Stimulated activated CD8-positive, alpha-beta memory T cell treated with anti-CD3 and anti-CD28 coated beads, Interleukin-2, amount 100 ng/mL, for 48 hours (primary cell): ENCODE data around the gene ATP6V1A.

Source experiments
- DNase-seq, 2 donors: peaks; one replicate each; pipeline ENCODE4 v3.0.0-alpha.2; 2020; ENCODE audit warnings: low read depth in 2 of 2

Gene ATP6V1A

DNA sequence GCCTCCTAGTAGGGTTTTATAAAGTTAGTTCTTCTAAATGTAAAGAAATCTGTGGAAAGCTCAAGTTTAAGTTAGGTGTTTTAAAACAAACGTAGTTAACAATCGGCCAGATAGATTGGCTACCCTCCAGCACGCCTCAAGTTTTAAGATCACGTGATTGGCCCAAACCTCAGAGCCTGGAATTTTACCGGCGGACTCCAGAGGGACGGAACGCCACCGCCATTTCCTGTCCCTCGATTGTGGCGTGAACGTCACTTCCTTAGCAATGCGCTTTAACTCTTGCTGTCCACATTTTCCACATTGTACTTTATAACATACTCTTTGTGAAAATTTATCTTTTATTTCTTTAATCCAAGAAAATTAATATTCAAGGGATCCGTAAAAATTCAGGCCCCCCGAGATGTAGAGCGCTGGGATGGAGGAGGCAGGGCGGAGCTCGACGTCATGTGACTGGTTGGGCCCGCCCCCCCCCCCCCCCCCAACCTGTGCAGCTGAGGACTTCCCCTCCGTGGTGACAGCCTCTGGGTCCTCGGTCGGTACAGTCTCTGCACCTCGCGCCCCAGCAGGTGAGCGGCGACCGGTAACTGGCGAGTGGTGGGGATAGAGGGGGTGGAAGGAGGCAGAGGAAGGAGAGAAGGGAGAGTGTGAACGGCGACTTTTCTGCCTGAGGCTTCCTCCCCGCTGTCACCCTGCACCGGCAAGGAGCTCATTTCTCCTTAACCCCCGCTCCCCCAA, at the start of gene ATP6V1A:
ATP6V1A (plus strand) TSS at position 488 of the 735 bp plus-strand sequence. CDS start 31,719 bp downstream, outside the sequence.
- peak; percentile 71 to 75 for DNase-seq

DNA sequence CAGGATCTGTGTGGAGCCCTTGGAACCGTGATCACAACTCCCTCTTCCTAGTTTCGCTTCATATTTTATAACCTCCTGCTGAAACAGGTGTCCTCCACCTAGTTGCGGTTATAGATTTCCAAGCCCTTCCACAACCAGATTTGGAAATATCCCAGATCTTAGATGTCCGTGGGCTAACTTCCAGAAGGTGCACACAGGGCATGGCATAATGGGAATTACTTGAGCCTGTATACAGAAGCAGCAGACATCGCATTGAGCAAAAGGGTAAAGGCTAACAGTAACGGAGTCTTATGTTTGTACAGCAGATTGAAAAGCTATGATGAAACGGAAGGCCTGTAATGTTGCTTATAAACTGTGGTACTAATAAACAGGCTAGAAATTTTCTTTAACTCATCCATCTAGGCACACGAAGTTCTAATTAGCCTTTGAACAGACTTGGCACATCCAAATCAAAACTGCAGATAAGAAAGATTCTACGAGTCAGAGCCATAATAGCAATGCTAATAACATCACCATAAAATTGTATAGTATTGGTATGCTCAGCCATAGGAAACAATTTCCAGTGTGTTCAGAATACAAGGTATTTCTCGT, 49.2 kb upstream of the ATP6V1A start:
- no peak for DNase-seq

DNA sequence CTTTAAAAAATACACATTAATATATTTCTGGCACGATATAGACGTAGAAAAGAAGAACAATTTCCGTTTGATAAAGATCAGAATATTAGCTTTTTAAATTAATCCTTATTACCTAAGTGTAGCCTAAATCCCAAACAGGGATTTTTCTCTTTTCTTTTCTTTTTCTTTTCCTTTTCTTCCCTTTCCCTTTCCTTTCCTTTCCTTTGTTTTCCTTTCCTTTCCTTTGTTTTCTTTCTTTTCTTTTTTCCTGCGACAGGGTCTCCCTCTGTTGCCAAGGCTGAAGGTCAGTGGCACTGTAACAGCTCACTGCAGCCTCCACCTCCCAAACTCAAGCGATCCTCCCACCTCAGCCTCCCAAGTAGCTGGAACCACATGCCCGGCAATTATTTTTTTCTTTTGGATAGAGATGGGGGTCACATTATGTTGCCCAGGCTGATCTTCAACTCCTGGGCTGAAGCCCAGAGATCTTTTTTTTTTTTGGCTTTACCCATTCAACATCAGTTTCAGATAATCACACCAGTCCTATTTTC, 48.6 kb upstream of the ATP6V1A start:
- no peak for DNase-seq

DNA sequence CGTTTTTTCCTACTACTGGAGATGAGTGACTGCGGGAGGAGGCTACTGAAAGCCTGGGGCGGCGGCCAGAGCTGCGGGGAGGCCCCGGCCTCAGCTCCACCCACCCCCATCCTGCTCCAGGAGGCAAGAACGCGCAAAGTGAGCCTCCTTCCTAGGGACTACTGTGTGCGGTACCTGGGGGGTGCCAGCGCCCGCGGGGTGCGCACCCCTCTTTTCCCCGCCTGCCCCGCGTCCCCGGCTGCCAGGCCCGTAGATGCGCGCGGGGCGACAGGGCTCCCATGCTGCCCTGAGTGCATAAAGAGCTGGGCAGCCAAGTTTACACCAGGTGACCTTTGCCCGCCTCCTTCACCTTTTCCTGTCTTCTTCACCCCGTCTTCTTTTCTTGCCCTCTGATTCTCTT, 47.9 kb upstream of the ATP6V1A start:
- no peak for DNase-seq

DNA sequence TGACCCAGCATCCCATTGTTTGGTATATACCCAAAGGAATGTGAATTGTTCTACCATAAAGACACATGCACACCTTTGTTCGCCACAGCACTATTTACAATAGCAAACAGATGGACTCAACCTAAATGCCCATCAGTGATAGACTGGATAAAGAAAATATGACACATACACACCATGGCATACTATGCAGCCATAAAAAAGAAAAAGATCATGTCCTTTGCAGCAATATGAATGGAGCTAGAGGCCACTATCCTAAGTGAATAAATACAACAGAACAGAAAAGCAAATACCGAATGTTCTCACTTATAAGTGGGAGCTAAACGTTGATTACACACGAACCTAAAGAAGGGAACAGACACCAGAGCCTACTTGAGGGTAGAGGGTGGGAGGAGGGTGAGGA, 39.0 kb upstream of the ATP6V1A start:
- no peak for DNase-seq

DNA sequence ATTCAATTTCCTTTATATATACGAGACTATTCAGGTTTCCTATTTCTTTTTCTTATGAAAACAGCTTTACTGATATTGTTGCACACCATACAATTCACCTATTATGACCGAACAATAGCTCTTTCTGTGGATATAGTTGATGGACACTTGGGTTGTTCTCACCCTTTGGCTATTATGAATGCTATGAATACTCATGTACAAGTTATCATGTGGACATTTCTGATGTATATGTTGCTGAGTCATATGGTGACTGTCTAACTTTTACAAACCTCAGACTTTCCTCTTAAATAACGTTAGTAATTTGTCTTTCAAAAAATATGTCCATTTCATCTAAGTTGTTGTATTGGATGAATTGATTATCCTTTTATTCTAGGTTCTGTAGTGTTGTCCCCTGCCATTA, 34.7 kb upstream of the ATP6V1A start:
- DNase-seq = no peak

DNA sequence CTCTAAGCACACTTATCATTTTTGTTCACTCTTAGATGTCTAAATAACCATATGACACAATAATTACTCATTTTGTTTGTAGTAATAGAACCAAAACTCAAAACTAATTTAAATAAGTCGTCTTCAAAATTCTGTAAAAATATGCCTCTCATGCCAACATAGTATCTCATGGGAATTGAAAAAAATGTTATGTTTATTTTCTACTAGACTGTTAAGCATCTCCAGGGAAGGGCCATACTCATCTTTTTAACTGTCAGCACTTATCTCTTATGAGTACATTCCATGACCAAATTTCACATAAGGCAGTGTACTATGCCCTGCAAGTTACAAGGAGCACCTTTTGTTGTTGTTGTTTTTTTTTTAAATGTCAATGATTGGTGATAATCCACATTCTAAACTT, 32.1 kb upstream of the ATP6V1A start:
- DNase-seq = no peak

DNA sequence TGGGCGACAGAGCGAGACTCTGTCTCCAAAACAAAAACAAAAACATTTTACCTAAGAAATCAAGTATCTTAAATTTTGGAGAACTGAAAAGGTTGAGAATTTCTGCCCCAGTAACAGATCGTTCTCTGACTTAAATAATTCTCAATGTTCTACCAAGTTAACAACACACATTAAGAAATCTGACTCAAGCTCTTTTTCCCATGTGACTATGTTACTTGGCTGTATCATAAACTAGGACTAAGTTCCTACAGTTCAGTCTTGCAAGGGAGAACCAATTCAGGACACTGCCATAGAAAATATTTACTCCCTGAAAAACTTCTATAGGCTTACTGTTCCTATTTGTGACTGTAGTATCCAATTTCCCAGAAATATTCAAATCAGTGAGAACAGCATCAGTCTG, 29.5 kb upstream of the ATP6V1A start:
- no peak for DNase-seq

DNA sequence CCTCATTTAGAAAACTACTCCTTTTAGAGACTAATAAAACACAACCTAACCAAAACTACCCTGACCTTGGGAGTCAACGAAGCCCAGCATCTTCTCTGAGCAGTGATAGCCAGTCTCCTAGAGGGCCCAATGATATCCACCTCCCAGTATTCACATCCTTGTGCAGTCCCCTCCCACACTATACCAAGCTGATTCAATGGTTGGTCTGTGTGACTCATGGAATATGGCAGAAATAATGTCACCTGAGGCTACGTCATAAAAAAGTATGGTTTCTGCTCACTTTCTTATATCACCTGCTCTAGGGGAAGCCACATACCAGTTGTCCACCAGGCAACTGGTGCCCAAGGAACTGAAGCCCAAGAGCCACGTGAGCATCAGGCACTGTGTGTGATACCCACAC, 29.0 kb upstream of the ATP6V1A start:
- DNase-seq = no peak

DNA sequence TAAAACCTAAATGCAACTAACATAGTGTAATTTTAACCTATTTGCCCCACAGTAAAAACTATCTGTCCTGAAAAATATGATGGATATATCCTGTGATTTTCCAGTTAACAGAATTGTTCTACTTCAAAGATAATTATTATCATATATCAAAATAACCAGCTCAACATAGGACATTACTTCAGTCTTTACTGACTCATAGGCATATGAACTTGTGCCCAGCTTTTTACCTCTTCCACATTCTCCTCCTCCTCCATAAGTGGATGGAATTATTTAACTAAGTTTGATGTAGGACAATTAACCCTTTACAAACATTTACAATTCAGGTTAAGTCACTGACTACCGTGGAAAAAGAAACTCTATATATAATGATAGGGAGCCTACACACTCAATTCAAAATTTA, 27.5 kb upstream of the ATP6V1A start:
- DNase-seq = no peak

DNA sequence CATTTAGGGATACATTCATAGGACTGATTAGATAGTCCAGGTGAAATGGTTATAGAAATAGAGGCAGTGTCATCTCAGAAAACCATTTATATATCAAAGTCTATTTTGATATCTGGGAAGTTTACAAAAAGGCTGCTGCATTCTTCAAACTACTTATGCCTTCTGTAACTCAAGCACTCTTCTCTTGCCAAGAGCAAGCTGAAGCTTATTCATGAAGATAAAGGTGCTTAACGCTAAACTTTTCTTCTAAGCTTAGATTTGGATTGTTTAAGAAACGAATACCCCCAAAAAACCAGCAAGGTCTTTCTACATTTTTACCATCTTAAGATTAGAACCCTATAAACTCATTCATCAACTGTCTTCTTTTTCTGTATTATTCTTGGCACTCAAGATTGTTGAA, 27.1 kb upstream of the ATP6V1A start:
- no peak for DNase-seq

DNA sequence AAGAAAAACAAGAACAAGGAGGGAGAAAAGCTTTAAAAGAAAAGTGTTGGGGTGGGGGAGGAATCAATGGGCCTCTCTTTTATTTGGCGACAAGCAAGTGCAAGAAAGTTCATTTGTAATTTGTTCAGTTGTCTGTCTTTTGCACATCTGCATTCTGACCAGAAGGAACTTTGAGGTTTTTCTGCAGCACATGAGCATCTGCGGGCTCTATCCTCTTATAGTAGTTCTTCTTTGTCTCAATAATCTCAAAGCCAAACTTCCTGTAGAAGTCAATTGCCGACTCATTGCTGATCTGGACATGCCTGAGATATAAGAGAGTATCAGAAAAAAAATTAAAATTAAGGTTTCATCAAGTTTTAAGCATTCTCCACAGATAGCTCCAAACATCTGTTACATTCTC, 25.2 kb upstream of the ATP6V1A start:
- DNase-seq = no peak

DNA sequence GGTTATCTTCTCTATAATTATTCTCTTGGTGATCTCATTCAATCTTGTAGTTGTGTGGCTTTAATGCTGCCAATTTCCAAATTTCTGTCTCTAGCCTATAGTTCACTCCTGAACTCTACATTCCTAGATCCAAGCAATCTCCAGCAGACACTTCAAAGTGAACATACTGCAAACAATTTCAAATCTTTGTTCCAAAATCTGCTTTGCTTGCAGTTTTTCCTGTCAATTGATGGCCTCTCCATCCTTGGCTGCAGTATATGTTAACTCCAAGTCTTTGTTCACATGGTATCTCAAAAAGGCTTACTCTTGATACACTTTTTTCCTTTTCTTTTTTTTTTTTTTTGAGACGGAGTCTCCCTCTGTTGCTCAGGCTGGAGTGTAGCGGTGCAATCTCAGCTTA, 18.2 kb upstream of the ATP6V1A start:
- no peak for DNase-seq

DNA sequence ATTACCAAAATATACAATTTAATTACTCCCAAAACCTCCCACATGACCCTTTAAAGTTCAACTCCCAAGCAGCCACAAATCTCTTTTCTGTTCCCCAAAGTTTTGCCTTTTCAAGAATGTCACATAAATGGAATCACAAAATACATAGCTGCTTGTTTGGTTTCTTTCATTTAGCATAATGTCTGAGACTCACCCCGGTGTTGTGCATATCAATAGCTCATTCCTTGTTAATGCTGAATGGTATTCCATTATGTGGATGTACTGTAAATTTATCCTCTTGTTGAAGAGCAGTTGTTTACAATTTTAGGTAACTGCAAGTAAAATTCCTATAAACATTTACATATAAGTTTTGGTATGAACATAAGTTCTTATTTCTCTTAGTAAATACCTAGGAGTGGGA, 16.3 kb upstream of the ATP6V1A start:
- no peak for DNase-seq

DNA sequence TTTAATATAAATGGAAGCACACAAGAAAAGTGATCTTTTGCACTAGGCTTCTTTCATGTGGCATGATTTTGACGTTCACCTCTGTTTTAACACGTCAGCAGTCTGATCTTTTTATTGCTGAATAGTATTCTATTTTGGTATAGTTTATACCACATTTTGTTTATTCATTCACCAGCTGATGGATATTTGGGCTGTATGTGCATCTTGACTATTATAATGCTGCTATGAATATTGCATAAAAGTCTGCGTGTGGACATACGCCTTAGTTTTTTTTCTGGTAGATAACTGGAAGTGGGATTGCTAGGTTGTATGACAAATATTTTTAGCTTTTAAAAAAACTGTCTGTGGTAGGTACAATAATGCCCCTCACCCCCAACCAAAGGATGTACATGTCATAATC, 15.1 kb upstream of the ATP6V1A start:
- no peak for DNase-seq

DNA sequence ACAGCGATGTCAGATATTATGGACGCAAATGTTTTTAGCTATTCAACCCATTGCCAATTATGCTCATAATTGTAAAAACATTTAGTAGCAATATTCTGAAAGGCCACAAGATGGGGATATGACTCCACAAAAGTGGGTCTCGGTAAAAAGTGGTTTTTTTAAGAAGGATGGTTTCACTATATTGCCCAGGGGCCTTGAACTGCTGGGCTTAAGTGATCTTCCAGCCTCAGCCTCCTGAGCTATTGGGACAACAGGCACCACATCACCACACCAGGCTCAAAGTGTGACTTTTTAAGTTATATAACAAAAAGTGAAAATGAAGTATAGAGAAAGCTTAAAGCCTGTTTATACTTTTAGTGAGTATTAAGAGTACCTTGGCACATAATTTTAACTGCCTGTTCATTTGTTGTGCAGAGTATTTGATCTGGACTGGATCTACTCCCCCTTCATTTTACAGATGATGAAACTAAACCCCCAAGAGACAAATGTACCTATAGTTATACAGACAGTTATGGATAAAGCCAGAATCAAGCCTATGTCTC, 10.2 kb upstream of the ATP6V1A start:
- DNase-seq = no peak

DNA sequence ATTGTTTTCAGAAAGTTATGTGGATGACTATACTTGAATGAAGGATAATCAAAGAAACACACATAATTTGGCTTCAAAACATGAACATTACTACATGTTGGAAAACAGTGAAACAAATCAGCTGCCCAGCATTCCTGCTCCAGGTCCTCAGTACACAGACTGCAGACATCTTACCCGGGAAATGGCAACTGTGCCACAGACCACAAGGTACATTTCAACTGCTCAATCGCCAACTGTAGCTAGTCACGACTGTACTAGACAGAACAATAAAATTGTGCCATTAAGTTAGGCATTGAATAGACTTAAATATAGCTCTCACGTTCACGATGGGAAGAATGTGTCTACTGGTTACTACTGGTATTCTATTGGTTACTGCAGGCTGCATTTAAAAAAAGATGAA, 5.7 kb upstream of the ATP6V1A start:
- no peak for DNase-seq

DNA sequence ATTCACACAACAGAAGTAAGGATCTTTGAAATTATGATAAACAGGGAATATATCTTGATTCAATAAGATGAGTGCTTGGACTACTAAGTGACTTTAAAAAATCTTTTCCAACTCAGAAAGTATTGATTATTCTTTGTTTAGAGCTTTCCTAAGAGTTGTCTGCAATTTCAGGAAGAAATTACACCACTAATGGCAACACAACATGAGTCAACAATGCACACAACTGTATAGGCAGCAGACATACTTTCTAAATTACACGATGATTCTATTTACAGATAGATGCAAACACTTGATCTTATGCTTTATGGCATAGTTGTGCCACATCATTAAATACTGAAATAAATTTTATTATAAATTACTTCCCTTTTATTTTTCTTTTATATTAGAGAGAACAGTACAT, 5.2 kb upstream of the ATP6V1A start:
- DNase-seq = no peak

DNA sequence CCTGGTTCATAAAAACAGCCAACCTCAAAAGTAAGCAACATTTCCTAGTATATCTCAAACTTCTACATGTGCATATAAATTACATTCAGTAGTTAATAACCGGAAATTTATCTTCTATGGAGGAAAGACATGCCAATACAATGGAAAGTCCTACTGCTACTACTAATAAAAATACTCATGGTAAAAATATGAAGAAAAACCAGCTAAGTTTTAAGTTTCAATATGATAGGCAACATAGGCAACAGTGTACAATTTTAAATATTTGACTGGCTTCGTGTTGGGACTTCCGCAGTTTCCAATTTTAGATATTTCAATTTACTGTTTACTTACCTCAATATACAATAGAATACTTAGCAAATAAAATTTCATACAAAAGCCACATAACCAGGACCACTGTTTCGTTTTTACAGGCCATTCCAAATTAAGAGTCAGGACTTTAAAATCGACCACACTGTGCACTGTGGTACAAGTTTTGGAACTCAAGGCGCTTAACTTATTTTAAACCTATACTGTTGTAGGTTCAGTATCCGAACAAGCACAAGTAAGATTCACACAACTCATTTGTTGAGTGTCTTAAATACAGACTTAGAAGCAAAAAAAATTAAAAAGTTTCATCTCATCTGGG, 3.7 kb upstream of the ATP6V1A start:
- DNase-seq = no peak

DNA sequence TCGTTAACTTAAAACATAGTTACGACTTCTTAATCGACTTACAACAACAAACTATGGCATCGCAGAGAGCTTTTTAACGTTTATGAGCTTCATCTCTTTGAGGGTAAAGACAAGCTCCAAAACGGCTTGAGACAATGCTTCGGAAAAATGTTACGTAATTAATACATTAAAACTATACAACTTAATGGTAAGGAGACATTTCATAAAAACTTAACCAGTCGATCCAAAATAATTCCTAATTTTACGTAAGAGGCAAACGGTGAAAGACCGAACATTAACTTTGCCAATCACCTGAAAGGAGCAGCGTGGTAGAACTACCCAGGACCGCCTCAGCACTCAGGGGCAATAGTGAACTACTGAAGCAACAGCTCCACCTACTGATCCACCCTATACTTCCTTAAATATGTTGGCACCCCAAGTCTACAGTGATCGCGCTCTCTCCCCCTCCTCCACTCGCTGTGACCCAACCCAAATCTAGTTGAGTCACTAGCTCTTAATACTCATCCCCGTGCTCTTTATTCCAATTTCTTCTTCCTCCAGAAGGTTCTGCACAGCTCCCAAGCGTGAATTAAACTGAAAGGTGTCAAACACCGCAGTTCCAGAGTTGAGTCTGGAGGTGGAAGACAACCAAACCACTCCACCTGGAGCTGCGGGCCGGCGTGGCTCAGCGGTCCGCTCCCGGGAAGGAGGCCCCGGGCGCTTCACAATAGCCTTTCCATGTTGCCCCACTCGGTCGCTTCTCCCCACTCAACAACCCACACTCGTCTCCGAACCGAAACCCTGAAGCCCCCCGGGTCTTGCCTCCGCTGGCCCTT, 1.7 kb upstream of the ATP6V1A start:
- peak in 1 of 2 donors; percentile 54 for DNase-seq

DNA sequence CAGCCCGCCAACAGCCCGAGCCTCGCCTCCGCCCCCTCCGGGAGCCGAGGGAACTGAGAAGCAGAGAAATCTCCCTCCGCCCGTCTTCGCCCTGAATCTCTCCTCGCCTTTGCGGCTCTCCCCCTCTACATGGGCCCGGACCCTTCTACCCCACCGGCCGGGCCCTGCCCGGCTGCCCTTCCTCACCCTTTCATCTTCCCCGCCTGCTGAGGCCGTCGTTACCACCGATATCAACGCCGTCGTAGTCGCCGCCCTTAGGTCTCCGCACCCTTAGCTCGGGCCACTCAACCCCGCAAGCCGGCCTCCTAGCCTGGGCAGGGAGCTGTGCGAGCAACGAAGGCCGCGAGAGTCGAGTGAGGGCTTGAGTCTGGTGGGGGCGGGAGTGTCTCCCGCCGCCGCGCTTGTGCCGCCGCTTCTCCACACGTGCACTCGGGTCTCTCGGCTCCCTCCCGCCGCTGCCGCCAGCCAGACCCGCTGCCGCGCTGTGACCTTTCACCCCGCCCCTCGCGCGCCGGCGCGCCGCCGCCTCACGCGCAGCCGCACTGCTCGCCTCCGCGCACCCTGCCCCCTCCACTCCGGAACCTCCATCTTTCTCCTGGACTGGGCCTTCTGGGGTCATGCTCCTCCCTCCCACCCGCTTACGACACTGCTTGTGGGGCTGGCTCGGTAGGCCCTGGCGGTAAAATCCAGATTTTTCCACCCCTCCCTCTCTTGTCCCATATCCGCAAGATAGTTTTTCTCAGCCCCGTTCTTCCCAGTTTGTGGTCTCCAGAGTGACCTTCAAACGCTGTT, 883 bp upstream of the ATP6V1A start, which contains the start of gene NAA50:
NAA50 (minus strand) TSS at position 494 of the 792 bp plus-strand sequence; CDS start at position 194, 300 bp downstream.
- DNase-seq = peak; percentile 89 to 92
